ENCODE measurements around the gene THOC5. TPM values are rescaled to one million over a fixed set of nuclear protein-coding genes. Genes with fewer than 3 reads are reported as not detected.

Gene THOC5
- total and polyA plus RNA-seq, 9 donors, result 26.2 to 51.6 (median 33.5) TPM

- Histone ChIP-seq H3K36me3 (no peaks in the 10 kb centered on the region), H3K27me3 (no peaks in the 10 kb centered on the region), H3K27ac (no peak overlapping the region), H3K4me1 (ENCODE audit: insufficient read depth) (peaks cover 30% of the 10 kb centered on the region), H3K9me3 (no peaks in the 10 kb centered on the region), H3K4me3 (no peak overlapping the region)
- intact Hi-C loops (cut with DNase I), result no loop called here
- DNase-seq, result no peak
- WGBS, 3 donors, result 91 to 95% (median 92%) methylated on average over 13 of the region's 13 CpGs
- TF ChIP-seq EP300 (IDR thresholded peaks at IDR 0.05) (no peak), CTCF (IDR thresholded peaks at IDR 0.05) (no peak), POLR2A (IDR thresholded peaks at IDR 0.05) (no peak)
Measured at GRCh38 chr22:29483254-29483653, 70.3 kb downstream of the THOC5 start.

GRCh38 chr22:29482726-29483125, 70.8 kb downstream of the THOC5 start:
- TF ChIP-seq POLR2A (IDR thresholded peaks at IDR 0.05) (no peak), EP300 (IDR thresholded peaks at IDR 0.05) (no peak), CTCF (IDR thresholded peaks at IDR 0.05) (no peak)
- H3K36me3 ChIP-seq, result no peaks in the 10 kb centered on the region
- H3K27ac ChIP-seq, result peak overlapping the region in 1 of 2 donors; percentile 62
- WGBS, 3 donors, result 88 to 91% (median 88%) methylated on average over 7 of the region's 7 CpGs
- no peaks in the 10 kb centered on the region for H3K9me3 ChIP-seq
- no peak overlapping the region for H3K4me3 ChIP-seq
- intact Hi-C loops (cut with DNase I), result no loop called here
- H3K27me3 ChIP-seq, result no peaks in the 10 kb centered on the region
- H3K4me1 ChIP-seq (ENCODE audit: insufficient read depth), result peaks cover 32% of the 10 kb centered on the region
- DNase-seq, result no peak

- peak overlapping the region in 1 of 2 donors; percentile 62 for H3K27ac ChIP-seq
- 42 to 63% (median 50%) methylated on average over 11 of the region's 11 CpGs for WGBS, 3 donors
- H3K27me3 ChIP-seq, result no peaks in the 10 kb centered on the region
- H3K4me1 ChIP-seq (ENCODE audit: insufficient read depth), result peaks cover 32% of the 10 kb centered on the region
- peak in 2 of 5 donors; percentile 25 to 40 for DNase-seq
- no peak overlapping the region for H3K4me3 ChIP-seq
- TF ChIP-seq CTCF (IDR thresholded peaks at IDR 0.05) (no peak), POLR2A (IDR thresholded peaks at IDR 0.05) (no peak), EP300 (IDR thresholded peaks at IDR 0.05) (no peak)
- no peaks in the 10 kb centered on the region for H3K36me3 ChIP-seq
- intact Hi-C loops (cut with DNase I), result no loop called here
- no peaks in the 10 kb centered on the region for H3K9me3 ChIP-seq
Measured at GRCh38 chr22:29482253-29482652, 71.3 kb downstream of the THOC5 start.

- H3K4me1 ChIP-seq (ENCODE audit: insufficient read depth), result peaks cover 32% of the 10 kb centered on the region
- no peak for TF ChIP-seq EP300 (IDR thresholded peaks at IDR 0.05)
- no peaks in the 10 kb centered on the region for H3K27me3 ChIP-seq
- no peaks in the 10 kb centered on the region for H3K9me3 ChIP-seq
- WGBS, 3 donors, result 3 to 9% (median 3%) methylated on average over 15 of the region's 15 CpGs
- H3K4me3 ChIP-seq, result no peak overlapping the region
- intact Hi-C loops (cut with DNase I), result no loop called here
- peak; percentile 62 to 83 (median 80) for DNase-seq
- H3K27ac ChIP-seq, result peak overlapping the region in 1 of 2 donors; percentile 62
- H3K36me3 ChIP-seq, result no peaks in the 10 kb centered on the region
Measured at GRCh38 chr22:29481265-29482000, 72.1 kb downstream of the THOC5 start.
